Testis (tissue), 3 donors: ENCODE measurements around the gene NECAB3. TPM values are rescaled to one million over a fixed set of nuclear protein-coding genes. Genes with fewer than 3 reads are reported as not detected.

Experiments
- DNase-seq: peaks from one replicate; pipeline ENCODE4 v3.0.0-alpha.2; 2019
- H3K27ac ChIP-seq, 2 donors: fragments of 200-600 bp; sonication (generic); one replicate each; pipeline ENCODE4 v1.5.1; 2019
- H3K27me3 ChIP-seq: fragments of 200-600 bp; sonication (generic); one replicate; pipeline ENCODE4 v1.5.1; 2019
- H3K36me3 ChIP-seq: fragments of 200-600 bp; sonication (generic); one replicate; pipeline ENCODE4 v1.5.1; 2017; ENCODE audit warnings: low read depth; ENCODE audit errors: missing control alignments
- H3K4me1 ChIP-seq: fragments of 200-600 bp; sonication (generic); one replicate; pipeline ENCODE4 v1.5.1; 2019
- H3K4me3 ChIP-seq, 2 donors: fragments of 200-600 bp; sonication (generic); one replicate each; pipeline ENCODE4 v1.5.1; 2017 to 2019
- H3K9me3 ChIP-seq: fragments of 200-600 bp; sonication (generic); one replicate; pipeline ENCODE4 v1.5.1; 2017
- POLR2A ChIP-seq: fragments of 450-650 bp; IDR thresholded peaks from one replicate; pipeline ENCODE4 v1.6.1; 2017; ENCODE audit warnings: antibody characterized with exemption, mild to moderate bottlenecking, moderate library complexity
- WGBS, 2 donors: methylation state at CpG; one replicate each; pipeline ENCODE4 v1.1.5; 2018; 5-methylcytosine and 5-hydroxymethylcytosine counted together
- intact Hi-C: fragments of 100-400 bp; cut with DNase I; formaldehyde crosslinking; loops from one replicate; pipeline ENCODE4 v1.15.1; 2023; ENCODE audit warnings: low total_unique reads
- polyA plus RNA-seq: library from polyadenylated mRNA; stranded (reverse); fragments of 350-450 nt; fragmentation: Illumina TruSeq; extraction: RNeasy Lipid Tissue Mini Kit (QIAGEN cat#74804); gene quantifications from one replicate; pipeline ENCODE4 v1.2.3, GENCODE V29; 2014; ENCODE audit warnings: low read depth, low replicate concordance; ENCODE audit not compliant: insufficient read depth
- total RNA-seq, 2 donors: library from RNA; depleted of rRNA; stranded (reverse); fragments of >200 nt; gene quantifications; one replicate each; pipeline ENCODE4 v1.2.3, GENCODE V29; 2016
- TF ChIP-seq, protein P1 (sequence below), 3 experiments: fragments of 450-650 bp in 2 of 3; fragments of 200-600 bp in 1 of 3; sonication (generic) in 1 of 3; IDR thresholded peaks; one replicate each; pipeline ENCODE4 v1.5.1; 2016 to 2019; ENCODE audit warnings: antibody characterized with exemption in 3 of 3, mild to moderate bottlenecking in 2 of 3, moderate library complexity in 1 of 3

NECAB3 gene
- total and polyA plus RNA-seq, 3 donors from 2014 or later = 59.7 to 118 (median 106) TPM

- H3K27ac ChIP-seq = no peak overlapping the region
- WGBS, 2 donors = 77 to 78% methylated on average over 3 of the region's 3 CpGs
- H3K36me3 ChIP-seq = no peaks in the 10 kb centered on the region
- intact Hi-C loops = no loop called here
- H3K27me3 ChIP-seq = no peaks in the 10 kb centered on the region
- no peaks in the 10 kb centered on the region for H3K9me3 ChIP-seq
- no peak for TF ChIP-seq POLR2A
- TF ChIP-seq, protein P1, sequence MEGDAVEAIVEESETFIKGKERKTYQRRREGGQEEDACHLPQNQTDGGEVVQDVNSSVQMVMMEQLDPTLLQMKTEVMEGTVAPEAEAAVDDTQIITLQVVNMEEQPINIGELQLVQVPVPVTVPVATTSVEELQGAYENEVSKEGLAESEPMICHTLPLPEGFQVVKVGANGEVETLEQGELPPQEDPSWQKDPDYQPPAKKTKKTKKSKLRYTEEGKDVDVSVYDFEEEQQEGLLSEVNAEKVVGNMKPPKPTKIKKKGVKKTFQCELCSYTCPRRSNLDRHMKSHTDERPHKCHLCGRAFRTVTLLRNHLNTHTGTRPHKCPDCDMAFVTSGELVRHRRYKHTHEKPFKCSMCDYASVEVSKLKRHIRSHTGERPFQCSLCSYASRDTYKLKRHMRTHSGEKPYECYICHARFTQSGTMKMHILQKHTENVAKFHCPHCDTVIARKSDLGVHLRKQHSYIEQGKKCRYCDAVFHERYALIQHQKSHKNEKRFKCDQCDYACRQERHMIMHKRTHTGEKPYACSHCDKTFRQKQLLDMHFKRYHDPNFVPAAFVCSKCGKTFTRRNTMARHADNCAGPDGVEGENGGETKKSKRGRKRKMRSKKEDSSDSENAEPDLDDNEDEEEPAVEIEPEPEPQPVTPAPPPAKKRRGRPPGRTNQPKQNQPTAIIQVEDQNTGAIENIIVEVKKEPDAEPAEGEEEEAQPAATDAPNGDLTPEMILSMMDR (IDR thresholded peaks at IDR 0.05) = no peak
- DNase-seq = no peak
- no peak overlapping the region for H3K4me3 ChIP-seq
- peaks cover 7% of the 10 kb centered on the region for H3K4me1 ChIP-seq
Observed at GRCh38 chr20:33687993-33688937, 14.0 kb upstream of the NECAB3 start.

DNA sequence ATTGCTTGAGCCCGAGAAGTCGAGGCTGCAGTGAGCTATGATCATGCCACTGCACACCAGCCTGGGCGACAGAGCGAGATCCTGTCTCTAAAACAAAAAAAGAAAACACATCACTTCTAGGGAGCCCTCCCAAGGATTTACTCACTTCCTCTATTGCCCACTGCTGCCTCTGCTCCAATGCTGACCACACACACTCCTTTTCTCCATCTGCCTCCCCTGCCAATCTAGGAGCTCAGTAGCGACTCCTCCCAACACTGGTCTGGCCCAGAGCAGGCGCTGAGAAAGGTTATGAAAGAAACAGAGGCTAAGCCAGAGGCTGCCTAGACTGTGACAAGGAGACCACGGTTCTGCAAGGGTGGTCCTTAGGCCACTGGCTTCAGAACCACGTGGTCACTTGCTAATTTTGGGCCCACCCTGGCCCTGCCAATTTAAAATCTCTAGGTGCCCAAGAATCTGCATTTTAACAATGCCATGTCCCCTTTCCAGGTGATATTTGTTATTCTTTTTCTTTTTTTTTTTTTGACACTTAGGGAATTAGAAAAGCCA lies 13.2 kb upstream of the NECAB3 start:
- Histone ChIP-seq H3K27ac (no peak overlapping the region), H3K4me3 (no peak overlapping the region), H3K36me3 (no peaks in the 10 kb centered on the region), H3K4me1 (peaks cover 7% of the 10 kb centered on the region), H3K9me3 (no peaks in the 10 kb centered on the region), H3K27me3 (no peaks in the 10 kb centered on the region)
- no peak for DNase-seq
- WGBS, 2 donors = 66 to 68% methylated on average over 7 to 8 of the region's 8 CpGs
- intact Hi-C loops = no loop called here
- TF ChIP-seq, protein P1 (IDR thresholded peaks at IDR 0.05) = no peak
- no peak for TF ChIP-seq POLR2A

GRCh38 chr20:33686984-33687366 lies 12.7 kb upstream of the NECAB3 start:
- Histone ChIP-seq H3K36me3 (no peaks in the 10 kb centered on the region), H3K9me3 (no peaks in the 10 kb centered on the region), H3K27me3 (no peaks in the 10 kb centered on the region), H3K27ac (no peak overlapping the region), H3K4me1 (peaks cover 7% of the 10 kb centered on the region), H3K4me3 (peak overlapping the region; percentile 47 to 57)
- DNase-seq = no peak
- 52 to 71% methylated on average over 11 to 14 of the region's 14 CpGs for WGBS, 2 donors
- intact Hi-C loops = no loop called here
- TF ChIP-seq, protein P1 (IDR thresholded peaks at IDR 0.05) = no peak
- no peak for TF ChIP-seq POLR2A

DNA sequence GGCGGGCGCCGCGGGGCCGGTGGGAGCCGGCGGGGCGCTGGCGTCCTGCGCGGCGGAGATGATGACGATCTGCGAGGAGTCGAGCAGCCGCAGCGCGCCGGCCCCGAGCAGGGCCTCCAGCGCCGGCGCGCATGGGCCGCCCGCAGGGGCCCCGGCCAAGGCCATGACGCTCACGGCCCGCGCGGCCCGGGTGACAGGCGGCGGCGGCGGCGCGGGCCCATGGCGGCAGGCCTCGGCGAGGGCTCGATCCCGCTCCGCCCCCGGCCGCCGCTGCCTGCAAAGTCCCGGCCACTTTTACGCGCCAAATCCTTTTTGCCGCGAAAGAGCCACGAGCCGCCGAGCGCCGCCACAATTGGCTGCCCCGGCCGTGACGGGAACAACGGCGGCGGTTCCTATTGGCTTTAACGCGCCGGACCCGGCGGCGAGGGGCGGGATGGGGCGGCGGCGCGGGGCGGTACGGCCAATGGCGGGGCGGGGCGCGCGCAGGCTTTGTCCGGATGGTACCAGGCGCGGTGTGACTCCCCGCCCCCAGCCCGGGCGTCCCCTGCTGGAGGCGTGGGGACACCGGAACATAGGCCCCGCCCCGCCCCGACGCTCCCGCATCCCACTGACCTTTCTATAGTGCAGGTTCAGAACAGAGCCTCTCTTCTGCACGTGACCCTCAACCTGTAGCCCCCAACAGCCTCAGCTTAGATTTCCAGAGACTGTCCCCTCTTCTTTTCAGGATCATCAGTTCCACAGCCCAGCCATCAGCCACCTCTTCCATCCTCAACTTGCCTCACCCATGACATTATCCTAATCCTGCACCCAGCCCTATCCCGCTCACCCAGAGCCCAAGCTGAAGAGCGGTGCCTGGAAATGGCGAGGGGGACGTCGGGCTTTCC lies 12.1 kb upstream of the NECAB3 start, which contains the start of gene E2F1:
TSS of gene E2F1 (minus strand) at position 286 of the 884 bp plus-strand sequence. CDS start at position 165, 121 bp downstream.
- H3K27me3 ChIP-seq = no peaks in the 10 kb centered on the region
- H3K4me3 ChIP-seq = peak within 1 kb of the TSS; percentile 47 to 57
- intact Hi-C loops = no loop called here
- H3K36me3 ChIP-seq = no peaks in the 10 kb centered on the region
- no peak within 1 kb of the TSS for H3K27ac ChIP-seq
- DNase-seq = peak; percentile 96
- H3K9me3 ChIP-seq = no peaks in the 10 kb centered on the region
- TF ChIP-seq, protein P1 (IDR thresholded peaks at IDR 0.05) = peak; percentile 29 to 53 (median 40)
- no peak for TF ChIP-seq POLR2A
- H3K4me1 ChIP-seq = peaks cover 7% of the 10 kb centered on the region
- WGBS, 2 donors = 3 to 9% methylated on average over 10 to 52 of the region's 101 CpGs
